Activated CD8-positive, alpha-beta memory T cell treated with anti-CD3 and anti-CD28 coated beads for 4 hours (primary cell): ENCODE results near the gene PCNX2.

Experiments used
- DNase-seq, 2 donors: peaks; one replicate each; pipeline ENCODE4 v3.0.0-alpha.2; 2020; ENCODE audit warnings: low read depth in 2 of 2

The PCNX2 gene

GRCh38 chr1:232964601-232965000 lies 330.9 kb downstream of the PCNX2 start:
- no peak for DNase-seq

DNA sequence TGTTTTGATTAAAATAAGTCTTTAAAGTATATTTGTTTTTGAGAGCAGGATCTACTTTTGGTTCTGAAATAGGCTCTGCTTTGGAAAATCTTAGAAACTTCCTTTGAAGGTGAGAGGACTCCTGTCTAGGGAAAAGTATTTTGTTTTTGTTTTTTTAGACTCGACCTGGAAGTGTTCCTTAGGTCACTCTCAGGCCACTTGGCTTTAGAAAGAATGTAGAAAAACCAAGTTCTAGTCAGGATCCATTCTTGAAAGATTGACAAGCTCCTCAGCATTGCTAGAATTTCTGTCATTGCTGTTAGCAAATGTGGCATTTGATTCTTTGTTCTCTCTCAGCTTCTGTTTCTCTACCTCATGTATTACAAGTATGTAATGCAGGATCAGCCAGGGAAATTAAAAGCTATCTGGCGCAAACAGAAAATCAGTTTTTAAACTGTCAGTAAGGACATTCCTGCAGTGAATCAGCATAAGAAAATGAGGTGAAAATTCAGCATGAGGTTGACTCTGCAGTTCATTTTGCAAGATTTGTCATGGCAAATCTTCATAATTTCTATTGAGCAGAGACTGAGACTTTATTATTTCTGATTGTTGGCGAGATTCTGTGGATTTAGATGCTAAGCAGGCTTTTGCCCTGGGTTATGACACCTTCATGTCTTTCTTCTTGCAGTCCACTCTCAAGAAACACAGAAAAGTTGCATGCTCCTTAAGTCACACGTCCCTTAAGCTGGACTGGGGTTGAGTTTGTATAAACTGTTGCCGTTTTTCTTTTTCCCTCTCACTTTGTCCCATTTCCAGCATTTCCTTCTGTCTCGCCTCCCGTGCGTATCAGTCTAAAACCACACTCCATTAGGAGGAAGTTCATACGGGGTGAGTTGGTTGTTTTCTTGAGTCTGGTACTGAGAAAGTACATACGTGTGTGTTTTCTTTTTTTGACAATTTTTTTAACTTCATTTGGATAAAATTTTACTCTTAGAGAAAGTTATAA lies 332.5 kb downstream of the PCNX2 start:
- DNase-seq = no peak

GRCh38 chr1:232958067-232958466 lies 337.5 kb downstream of the PCNX2 start:
- DNase-seq = no peak

- DNase-seq = no peak
These were observed 339.4 kb downstream of the PCNX2 start for GRCh38 chr1:232956081-232956480.

- DNase-seq = no peak
These were observed 340.7 kb downstream of the PCNX2 start for GRCh38 chr1:232954594-232955365.

DNA sequence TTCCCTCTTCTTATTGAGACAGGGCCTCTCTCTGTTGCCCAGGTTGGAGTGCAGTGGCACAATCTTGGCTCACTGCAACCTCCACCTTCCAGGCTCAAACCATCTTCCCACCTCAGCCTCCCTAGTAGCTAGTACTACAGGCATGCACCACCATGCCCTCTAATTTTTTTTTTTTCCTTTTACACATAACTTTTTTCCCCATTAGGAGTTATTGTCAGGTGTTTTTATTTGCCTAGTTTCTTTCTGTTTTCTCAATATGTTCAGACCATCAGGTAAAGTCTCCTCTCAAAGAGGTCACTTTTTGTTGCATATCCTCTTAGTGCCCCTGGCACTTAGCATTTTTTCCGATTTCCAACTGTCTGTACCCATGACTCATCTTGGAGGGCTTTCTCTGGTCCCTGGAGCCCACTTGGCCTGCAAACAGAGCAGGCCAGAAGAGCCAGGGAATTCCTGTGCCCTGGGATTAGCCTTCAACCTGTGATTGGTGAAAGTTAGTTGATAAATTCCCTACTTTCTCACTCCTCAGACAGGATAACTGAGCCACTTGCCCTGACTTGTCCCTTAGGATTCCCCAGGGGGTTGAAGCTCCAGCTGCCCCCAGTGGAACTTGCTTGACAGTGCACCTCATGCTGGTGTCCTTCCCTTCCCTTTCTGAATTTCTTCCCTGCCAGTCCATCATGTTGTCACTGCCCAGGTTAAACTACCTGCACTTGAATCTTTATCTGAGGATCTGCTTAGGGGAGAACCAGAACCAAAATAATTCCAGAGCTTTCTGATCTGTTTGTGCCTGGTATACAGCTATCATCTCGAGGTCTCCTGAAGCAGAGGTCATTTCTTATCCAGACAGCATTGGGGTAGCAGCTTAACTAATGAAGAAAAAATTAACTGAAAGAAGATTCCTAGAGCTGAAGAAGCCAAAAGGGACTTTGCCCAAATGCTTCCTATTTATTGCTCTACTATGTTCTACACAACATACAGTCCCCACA lies 342.7 kb downstream of the PCNX2 start:
- DNase-seq = no peak

- no peak for DNase-seq
These were observed 343.9 kb downstream of the PCNX2 start for GRCh38 chr1:232951605-232952004.

DNA sequence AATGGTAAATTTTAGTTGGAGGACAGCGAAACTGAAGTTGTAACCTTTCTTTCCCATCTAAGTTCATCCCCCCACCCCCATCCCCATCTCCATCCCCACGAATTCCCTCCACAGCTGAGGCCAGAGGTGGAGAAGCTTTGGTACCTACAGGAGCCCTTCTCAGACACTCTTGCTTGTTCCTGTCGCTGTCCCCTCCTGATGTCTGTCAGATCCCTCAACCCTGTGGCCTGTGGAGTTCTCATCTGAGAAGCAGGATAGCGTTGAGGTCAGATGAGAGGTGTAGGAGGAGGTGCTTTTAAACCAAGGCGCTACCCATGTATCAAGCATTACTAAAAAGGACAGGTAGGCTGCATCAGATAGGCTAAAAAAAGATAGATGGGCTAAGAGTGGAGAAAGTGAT lies 344.3 kb downstream of the PCNX2 start:
- no peak for DNase-seq

DNA sequence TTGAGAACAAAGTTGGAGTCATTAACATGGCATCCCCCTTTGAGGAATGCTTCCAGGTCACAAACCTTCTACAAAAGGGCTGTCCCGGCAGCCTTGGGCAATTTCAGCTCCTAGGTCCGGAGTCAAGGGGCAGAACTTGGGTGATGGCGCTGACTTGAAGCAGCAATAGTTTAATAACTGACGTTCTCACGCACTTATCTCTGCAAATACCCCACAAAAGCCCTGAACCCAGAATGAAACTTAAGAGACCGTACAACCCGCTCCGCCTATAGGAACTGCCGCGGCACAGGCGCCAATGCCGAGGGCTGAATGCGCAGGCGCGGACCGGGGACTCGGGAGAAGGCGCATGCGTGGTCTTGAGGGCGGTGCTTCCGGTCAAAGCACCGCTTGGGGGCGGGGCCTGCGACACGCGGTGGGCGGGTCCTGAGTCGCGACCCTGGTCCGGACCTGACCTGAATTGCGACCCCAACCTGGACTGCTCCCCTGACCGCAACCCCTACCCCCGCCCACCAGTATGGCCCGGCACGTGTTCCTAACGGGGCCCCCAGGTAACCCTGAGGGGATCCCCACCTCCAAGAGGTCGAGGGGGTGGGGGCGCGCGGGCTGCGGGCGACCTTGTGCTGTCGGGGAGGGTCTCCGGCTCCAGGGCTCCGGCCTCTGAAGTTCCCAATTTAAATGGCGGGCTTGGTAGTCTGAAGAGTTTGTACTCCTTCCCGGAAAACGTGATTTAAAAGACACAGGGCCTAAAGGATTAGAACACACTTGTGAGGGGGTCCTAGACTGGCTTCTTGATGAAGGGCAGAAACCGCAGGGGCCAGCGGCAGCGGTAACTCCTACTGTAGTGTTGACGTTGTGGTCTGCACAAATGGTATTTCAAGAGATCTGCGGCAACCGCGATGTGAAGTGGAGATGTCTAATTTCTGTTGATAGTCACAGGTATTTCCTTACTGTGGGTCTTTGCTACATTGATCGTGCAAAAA lies 345.0 kb downstream of the PCNX2 start, which contains the start of gene NTPCR:
Gene NTPCR (plus strand): TSS at position 415 of the 980 bp plus-strand sequence. CDS start 100 bp downstream, at position 515.
- peak; percentile 90 to 93 for DNase-seq

- no peak for DNase-seq
These were observed 345.8 kb downstream of the PCNX2 start for GRCh38 chr1:232949636-232950196.

DNA sequence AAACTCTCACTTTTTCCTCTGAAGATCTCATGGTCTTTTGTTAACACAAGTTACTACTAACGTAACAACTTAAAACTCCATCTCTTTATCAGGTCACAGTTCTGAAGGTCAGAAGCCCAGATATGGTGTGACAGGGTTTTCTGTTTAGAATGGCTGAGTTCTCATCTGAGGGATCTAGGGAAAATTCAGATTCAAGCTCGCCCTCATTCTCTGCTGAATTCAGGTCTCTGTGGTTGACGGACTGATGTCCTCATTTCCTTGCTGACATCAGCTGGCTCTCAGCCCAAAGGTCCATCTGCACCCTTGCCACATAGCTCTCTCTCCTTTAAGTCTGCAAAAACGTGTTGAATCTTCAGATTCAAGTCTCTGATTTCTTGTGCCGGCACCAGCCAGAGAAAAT lies 351.2 kb downstream of the PCNX2 start:
- no peak for DNase-seq

- no peak for DNase-seq
These were observed 351.8 kb downstream of the PCNX2 start for GRCh38 chr1:232943679-232944252.

- DNase-seq = no peak
These were observed 352.9 kb downstream of the PCNX2 start for GRCh38 chr1:232942413-232943294.

GRCh38 chr1:232940262-232940661 lies 355.3 kb downstream of the PCNX2 start:
- DNase-seq = no peak

DNA sequence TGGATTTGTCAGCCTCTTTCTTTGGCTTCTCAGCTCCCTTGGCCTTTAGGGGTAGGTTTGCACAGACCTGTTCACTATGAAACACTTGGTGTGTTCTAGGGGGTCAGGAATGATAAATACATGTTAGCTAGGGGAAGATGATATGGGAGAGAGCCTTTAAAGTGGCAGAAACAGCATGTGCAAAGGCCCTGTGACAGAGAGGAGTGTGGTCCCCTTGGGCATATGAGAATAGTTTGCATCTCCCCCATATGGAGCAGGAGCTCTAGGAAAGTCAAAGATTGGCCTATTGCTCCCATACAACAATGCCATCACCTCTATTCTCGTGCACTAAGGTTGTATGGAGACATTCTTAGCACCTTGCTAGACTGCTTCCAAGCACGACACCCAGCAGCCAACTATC lies 355.8 kb downstream of the PCNX2 start:
- no peak for DNase-seq

- DNase-seq = no peak
These were observed 356.6 kb downstream of the PCNX2 start for GRCh38 chr1:232938926-232939325.

DNA sequence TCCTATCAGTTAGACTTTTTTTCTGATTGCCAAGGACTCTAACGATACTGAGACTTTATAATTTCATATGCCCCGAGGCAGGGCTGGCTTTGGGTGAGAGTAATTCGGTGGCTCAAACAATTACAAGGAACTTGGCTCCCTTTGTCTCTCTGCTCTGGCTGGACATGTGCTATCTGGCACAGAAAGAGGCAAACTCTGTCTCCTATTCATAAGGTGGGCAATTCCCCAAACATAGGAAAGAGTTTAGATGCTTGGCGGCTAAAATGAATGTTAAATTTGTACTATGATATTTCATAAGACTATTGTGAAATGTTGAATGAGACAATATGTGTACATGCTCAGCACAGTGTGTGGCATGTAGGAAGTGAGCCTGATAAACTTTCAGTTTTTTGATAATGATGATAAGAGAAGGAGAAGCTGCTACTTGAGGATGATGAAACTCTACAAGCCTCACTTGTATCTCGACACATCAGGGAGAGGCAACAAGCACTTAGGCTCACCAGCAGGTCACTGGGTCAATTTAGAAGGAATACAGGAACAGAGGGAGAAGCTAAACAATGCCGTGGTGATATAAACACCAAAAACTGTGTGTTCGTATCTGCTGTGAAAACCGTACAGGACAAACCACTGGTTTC lies 357.7 kb downstream of the PCNX2 start:
- DNase-seq = no peak

GRCh38 chr1:232936941-232937340 lies 358.6 kb downstream of the PCNX2 start:
- no peak for DNase-seq
